Lower lobe of right lung (tissue), 2 donors: ENCODE results near the gene SNED1. TPM values are rescaled to one million over a fixed set of nuclear protein-coding genes. Genes with fewer than 3 reads are reported as not detected.

Experiments used
- ATAC-seq, 2 donors: fragments of 200-7000 bp; cut with Tn5 transposase; one replicate each; pipeline ENCODE4 v1.9.1; 2020 to 2022; ENCODE audit warnings: mild to moderate bottlenecking in 2 of 2, moderate library complexity in 2 of 2
- DNase-seq: peaks from one replicate; pipeline ENCODE4 v3.0.0-alpha.2; 2020
- H3K27ac ChIP-seq: fragments of 200-600 bp; one replicate; pipeline ENCODE4 v1.8.0; 2022
- H3K27me3 ChIP-seq: fragments of 200-600 bp; one replicate; pipeline ENCODE4 v1.8.0; 2022; ENCODE audit warnings: low read depth
- H3K36me3 ChIP-seq: fragments of 200-600 bp; one replicate; pipeline ENCODE4 v1.8.0; 2022; ENCODE audit warnings: mild to moderate bottlenecking
- H3K4me1 ChIP-seq: fragments of 200-600 bp; one replicate; pipeline ENCODE4 v1.8.0; 2022
- H3K4me3 ChIP-seq: fragments of 200-600 bp; one replicate; pipeline ENCODE4 v1.8.0; 2022; ENCODE audit warnings: mild to moderate bottlenecking
- H3K9me3 ChIP-seq: fragments of 200-600 bp; one replicate; pipeline ENCODE4 v1.8.0; 2022
- CTCF ChIP-seq: fragments of 200-600 bp; IDR thresholded peaks from one replicate; pipeline ENCODE4 v1.8.0; 2022; ENCODE audit warnings: antibody characterized with exemption, mild to moderate bottlenecking
- intact Hi-C: fragments of 100-400 bp; cut with DNase I; formaldehyde crosslinking; loops from one replicate; pipeline ENCODE4 v1.11.0; 2022
- total RNA-seq: library from RNA; stranded (reverse); fragmentation: NEBNext Ultra II Directional; extraction: Animal tissue kit (Norgen Biotek cat#: 25700); gene quantifications from one replicate; pipeline ENCODE4 v1.2.1, GENCODE V29; 2021
- donor health status: DM: no; HTN: yes; CAD: no; lungs with severe emphysema.

The SNED1 gene
- total RNA-seq, 1 donor from 2014 or later: 36.2 TPM

DNA sequence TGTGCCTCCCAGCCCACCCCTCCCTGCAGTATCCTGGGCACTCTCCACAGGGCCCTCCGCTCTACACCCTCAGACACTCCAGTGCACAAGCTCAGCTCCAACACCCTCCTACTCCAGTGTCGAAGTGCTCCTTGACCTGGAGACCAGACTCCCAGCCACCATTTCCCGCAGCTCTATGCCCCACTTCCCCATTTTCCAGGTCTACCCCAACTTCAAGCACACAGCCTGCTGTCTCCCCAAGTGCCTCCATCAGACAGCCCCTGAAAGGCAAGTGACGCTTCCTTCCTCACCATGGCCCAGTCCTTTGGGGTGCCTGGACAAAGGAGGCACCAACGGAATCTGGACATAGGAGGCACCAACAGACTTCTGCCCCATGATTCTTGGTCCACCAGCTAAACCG lies 143.6 kb downstream of the SNED1 start:
- Histone ChIP-seq H3K4me3 (no peak overlapping the region), H3K36me3 (peaks cover 6% of the 10 kb centered on the region), H3K9me3 (no peaks in the 10 kb centered on the region), H3K4me1 (no peaks in the 10 kb centered on the region), H3K27ac (no peak overlapping the region), H3K27me3 (no peaks in the 10 kb centered on the region)
- intact Hi-C loops: no loop called here
- no peak for TF ChIP-seq CTCF
- DNase-seq: no peak
- no peak for ATAC-seq

- TF ChIP-seq CTCF: no peak
- Histone ChIP-seq H3K4me3 (no peak overlapping the region), H3K36me3 (peaks cover 6% of the 10 kb centered on the region), H3K27ac (no peak overlapping the region), H3K27me3 (no peaks in the 10 kb centered on the region), H3K4me1 (no peaks in the 10 kb centered on the region), H3K9me3 (no peaks in the 10 kb centered on the region)
- ATAC-seq (no peak), DNase-seq (no peak)
- intact Hi-C loops: no loop called here
These were observed 144.2 kb downstream of the SNED1 start for GRCh38 chr2:241142593-241142992.

Other genes starting within 250 kb of the SNED1 start
- gene KIF1A, start 178.4 kb upstream of the SNED1 start, total RNA-seq: 0.24 TPM
- not detected for gene AGXT, start 129.8 kb upstream of the SNED1 start, total RNA-seq
- 17.0 TPM for gene MAB21L4, start 102.5 kb upstream of the SNED1 start, total RNA-seq
- gene CROCC2, start 92.3 kb upstream of the SNED1 start, total RNA-seq: 3.4 TPM
- 32.0 TPM for gene MTERF4, start 103.7 kb downstream of the SNED1 start, total RNA-seq
- gene PASK, start 150.9 kb downstream of the SNED1 start, total RNA-seq: 10.8 TPM
- 58.9 TPM for gene PPP1R7, start 151.8 kb downstream of the SNED1 start, total RNA-seq
- 1.3 TPM for gene ANO7, start 190.1 kb downstream of the SNED1 start, total RNA-seq